Measurements from ENCODE around the gene STPG3.

The STPG3 gene

GRCh38 chr9:137251194-137251461, at the start of gene STPG3:
TSS of gene STPG3 (plus strand) at chr9:137251286. CDS start at chr9:137251287, 1 bp downstream.
- no peak for DNase-seq

- DNase-seq: no peak
These were observed 48.1 kb upstream of the STPG3 start for GRCh38 chr9:137202966-137203365.

DNA sequence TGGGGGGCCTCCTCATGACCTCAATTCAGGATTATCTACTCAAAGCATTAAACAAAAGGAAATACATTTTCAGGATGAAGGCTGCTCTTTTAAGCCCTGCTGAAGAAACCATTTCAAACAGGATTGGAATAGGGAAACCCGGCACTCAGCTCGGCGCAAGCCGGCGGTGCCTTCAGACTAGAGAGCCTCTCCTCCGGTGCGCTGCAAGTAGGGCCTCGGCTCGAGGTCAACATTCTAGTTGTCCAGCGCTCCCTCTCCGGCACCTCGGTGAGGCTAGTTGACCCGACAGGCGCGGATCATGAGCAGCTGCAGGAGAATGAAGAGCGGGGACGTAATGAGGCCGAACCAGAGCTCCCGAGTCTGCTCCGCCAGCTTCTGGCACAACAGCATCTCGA, 46.4 kb upstream of the STPG3 start:
- DNase-seq: no peak

DNA sequence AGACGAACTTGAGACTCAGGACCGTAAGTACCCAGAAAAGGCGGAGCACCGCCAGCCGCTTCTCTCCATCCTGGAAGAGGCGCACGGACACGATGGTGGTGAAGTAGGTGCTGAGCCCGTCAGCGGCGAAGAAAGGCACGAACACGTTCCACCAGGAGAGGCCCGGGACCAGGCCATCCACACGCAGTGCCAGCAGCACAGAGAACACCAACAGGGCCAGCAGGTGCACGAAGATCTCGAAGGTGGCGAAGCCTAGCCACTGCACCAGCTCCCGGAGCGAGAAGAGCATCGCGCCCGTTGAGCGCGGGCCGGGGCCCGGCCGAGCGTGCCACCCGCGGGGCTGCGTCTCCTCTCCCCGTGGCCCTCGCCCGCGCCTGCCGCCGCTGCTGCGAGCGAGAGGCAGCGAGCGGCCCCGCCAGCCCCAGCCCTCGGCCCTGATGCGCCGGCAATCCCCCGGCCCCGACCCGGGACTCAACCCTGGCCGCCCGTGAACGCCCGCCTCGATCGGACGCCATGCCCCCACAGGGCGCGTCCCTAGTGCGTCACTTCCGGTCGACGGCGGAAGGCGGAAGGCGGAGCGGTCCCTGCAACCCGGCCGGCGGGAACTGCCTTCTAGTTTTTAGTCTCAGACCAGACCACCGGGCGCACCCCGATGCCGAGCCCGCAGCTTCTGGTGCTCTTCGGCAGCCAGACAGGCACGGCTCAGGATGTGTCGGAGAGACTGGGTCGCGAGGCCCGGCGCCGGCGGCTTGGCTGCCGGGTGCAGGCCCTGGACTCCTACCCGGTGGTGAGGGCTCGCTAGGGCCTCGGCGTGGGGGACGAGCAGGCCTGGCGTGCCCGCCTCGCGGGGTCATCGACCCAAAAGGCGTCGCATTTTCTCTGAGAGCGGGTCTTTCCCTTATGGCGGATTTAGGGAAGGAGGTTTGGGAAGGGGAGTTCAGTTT, 45.7 kb upstream of the STPG3 start, which contains the start of the genes NDOR1 and TMEM203:
TSS of gene NDOR1 (plus strand) at position 575 of the 944 bp plus-strand sequence. CDS start at position 653, 78 bp downstream.
TSS of gene TMEM203 (minus strand) at position 523 of the 944 bp plus-strand sequence. CDS start at position 289, 234 bp downstream.
- DNase-seq: peak; percentile 97

DNA sequence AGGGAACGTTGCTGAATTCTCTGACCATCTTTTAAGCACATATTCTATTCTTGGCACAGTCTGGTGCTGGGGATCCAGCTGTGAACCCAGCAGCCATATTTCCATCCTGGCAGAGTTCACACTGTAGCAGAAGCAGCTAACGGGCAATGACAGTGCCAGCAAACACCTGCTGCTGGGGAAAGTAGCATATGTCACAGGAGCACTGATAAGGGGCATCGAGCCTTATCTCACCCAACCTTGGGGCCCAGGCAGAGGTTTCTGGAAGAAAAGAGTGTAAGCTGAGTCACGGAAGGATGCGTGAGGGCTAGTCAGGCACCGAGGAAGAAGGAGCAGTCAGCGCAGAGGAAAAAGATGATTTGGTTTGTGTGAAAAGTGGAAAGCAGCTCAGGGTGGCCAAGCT, 44.5 kb upstream of the STPG3 start:
- DNase-seq: no peak

DNA sequence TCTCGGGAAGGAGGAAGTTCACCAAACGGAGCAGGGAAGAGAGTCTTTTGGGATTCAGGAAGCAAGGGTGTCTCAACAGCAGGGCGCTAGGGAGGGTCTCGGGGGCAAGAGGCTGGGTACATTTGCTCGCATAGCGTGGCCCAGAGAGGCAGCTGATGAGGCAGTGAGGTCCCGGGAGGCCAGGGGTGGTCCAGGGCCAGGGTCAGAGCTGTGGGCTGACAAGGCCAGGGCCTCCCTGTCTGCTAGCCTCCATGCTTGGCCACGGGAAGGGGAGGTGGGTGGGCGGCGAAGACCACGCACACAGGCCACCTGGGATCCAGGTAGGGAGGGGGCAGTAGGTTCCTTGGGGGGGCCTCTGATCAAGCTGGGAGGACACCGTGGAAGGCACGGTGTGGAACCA, 39.6 kb upstream of the STPG3 start:
- DNase-seq: no peak

DNA sequence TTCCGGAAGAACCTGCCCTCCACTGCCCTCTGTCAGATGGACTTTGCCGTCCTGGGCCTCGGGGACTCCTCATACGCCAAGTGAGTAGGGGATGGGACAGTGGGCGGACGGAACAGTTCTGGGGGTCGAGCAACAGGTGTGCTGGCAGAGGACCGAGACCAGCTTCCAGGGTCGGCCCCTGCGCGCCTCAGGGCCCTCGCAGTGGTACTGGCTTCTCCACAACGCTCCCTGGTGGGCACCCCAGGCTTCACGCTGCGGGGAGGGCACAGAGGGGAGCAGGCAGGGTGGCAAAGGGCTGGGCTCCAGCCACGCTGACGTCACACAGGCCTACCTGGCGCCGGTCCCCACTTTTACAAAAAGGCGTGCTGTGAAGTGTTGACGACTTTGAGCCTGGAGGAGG, 38.6 kb upstream of the STPG3 start:
- DNase-seq: no peak

DNA sequence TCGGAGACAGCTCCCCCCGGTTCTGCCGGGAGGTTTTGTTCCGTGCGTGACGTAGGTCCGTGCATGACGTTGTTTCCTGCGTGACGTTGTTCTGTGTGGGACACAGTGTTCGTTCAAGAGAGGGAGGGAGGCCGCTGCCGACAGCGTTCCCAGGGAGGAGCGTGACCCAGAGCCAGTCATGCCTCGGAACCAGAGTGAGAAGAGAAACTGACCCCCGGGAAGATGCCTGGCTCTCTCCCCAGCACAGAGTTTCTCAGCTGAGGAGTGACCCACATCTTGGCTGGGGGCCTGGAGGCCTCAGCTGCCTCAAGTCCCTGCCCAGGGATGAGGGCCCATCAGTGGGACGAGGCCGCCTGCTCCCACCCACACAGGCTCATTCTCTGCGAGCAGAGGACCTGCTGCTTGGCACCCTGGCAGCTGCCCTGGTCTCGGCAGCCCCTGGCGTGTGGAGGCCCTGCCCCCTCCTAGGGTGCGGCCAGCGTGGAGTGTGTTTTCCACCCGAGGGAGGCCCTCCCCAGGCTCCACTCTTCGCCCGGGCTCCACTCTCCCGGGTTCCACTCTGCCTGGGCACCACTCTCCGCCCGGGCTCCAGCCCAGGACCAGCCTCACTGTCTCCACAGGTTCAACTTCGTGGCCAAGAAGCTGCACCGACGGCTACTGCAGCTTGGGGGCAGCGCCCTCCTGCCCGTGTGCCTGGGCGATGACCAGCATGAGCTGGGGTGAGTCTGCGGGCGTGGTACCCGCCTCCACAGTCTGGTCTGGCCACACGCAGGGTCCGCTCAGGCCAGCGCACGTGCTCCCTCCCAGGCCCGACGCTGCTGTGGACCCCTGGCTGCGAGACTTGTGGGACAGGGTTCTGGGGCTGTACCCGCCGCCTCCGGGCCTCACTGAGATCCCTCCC, 37.7 kb upstream of the STPG3 start:
- no peak for DNase-seq

DNA sequence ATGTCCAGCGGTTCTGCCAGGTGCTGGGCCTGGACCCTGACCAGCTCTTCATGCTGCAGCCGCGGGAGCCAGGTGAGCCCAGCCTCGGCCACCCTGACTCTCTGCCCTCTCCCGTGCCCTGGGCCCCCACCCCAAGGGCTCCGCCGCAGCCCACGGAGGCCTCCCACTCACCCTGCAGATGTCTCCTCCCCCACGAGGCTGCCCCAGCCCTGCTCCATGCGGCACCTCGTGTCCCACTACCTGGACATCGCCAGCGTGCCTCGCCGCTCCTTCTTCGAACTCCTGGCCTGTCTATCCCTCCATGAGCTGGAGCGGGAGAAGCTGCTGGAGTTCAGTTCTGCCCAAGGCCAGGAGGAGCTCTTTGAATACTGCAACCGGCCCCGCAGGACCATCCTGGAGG, 36.5 kb upstream of the STPG3 start:
- DNase-seq: no peak

DNA sequence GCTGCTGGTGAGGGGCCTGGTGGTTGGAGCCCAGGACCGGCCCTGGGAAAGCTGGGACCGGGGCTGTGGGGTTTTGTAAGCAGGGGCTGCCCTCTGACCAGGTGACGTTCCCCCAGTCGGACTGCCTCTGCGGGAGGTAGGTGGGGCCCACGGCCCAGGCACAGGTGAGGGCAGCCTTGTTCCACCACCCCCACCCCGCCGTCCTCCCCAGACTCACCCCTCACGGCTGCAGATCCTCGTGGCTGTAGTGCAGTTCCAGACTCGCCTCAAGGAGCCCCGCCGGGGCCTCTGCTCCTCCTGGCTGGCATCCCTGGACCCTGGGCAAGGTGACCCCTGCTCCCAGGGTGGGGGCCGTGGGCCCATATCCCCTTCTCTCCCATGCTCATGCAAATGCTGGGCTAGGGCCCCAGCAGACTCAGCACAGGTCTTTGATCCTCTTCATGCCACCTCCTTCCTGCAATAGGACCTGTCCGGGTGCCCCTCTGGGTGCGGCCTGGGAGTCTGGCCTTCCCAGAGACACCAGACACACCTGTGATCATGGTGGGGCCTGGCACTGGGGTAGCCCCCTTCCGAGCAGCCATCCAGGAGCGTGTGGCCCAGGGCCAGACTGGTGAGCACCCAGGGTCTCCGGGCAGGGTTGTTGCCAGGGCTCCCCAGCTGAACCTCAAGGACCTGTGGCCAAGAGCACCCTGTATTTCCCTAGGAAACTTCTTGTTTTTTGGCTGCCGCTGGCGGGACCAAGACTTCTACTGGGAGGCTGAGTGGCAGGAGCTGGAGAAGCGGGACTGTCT, 35.7 kb upstream of the STPG3 start:
- DNase-seq: no peak

DNA sequence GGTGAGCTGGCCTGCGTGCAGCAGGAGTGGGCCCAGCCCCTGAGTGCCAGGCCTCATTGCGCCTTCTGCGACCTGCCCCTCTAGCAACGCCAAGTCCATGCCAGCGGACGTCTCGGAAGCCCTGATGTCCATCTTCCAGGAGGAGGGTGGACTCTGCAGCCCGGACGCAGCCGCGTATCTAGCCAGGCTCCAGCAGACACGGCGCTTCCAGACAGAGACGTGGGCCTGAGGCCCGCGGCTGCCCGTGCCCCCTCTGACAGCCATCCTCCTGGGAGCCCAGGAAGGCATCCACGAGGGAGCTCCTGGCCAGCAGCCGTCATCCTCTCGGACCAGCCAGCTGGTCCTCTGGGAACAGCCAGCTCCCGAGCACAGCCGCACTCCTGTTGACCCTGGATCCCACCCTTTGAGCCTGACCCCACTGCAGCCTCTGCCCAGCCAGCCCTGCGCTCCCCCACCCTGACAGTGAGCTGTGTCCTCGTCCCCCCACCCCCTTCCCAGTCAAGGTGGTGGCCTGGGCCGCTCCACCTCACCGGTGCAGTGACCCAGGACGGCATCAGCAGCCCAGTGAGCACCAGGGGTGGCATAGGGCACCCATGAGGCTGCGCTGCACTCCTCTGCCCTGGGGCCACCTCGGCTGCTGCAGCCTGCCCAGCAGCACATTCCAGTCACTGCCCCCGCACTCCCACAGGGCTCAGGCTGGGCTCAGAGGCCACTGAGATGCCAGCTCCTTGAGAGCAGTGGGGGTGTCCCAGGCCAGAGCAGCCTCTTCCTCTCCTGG, 34.7 kb upstream of the STPG3 start:
- DNase-seq: no peak

GRCh38 chr9:137217276-137218211, 33.5 kb upstream of the STPG3 start:
- no peak for DNase-seq

- DNase-seq: no peak
These were observed 32.8 kb upstream of the STPG3 start for GRCh38 chr9:137218212-137218753.

DNA sequence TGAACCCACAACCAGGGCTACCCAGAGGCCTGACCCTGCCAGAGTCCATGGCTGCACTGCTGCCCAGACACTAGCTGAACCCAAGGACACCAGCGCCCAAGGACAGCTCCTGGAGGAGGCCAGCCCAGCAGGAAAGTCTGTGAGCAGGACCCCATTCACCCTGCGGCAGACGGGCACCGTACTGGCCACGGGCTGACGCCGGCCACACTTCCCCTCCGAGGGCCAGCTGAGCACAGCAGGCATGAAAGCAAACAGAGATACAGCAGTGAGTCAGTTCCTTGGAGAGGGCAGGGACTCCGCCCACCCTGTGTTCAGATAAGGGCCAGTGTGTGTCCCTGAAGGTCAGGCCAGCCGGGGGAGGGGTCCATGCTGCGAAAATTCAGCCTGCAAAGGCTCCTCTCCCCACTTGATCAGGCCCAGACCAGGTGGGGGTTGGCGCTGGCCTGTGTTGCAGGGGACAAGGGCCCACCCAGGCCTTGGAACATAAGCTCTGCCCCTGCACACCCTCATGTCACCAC, 32.3 kb upstream of the STPG3 start:
- peak; percentile 22 for DNase-seq

DNA sequence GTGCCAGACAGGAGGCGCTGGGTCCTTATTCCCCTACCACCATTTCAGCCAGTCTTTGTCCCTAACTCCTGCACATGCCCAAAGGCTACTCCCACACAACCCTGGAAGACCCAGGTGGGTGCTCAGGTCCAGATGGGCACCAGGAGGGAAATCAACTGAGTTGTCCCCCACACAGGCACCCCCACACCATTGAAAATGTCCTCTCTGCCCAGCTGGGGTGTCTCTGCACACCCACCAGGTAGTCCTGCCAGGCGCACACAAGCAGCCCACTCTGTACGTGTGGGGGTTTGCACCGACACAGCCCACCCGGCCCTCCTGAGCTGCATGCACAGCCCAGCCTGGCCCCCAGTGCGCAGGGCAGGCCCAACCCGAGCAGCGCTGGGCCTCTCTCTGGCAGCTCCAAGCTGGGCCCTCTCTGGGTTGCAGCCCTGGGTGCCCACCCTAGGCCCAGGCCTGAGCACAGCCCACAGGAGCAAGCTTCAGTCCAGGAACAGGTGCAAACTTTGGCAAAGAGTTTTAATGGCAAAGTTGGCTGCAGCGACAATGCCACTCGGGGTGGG, 31.2 kb upstream of the STPG3 start:
- no peak for DNase-seq

DNA sequence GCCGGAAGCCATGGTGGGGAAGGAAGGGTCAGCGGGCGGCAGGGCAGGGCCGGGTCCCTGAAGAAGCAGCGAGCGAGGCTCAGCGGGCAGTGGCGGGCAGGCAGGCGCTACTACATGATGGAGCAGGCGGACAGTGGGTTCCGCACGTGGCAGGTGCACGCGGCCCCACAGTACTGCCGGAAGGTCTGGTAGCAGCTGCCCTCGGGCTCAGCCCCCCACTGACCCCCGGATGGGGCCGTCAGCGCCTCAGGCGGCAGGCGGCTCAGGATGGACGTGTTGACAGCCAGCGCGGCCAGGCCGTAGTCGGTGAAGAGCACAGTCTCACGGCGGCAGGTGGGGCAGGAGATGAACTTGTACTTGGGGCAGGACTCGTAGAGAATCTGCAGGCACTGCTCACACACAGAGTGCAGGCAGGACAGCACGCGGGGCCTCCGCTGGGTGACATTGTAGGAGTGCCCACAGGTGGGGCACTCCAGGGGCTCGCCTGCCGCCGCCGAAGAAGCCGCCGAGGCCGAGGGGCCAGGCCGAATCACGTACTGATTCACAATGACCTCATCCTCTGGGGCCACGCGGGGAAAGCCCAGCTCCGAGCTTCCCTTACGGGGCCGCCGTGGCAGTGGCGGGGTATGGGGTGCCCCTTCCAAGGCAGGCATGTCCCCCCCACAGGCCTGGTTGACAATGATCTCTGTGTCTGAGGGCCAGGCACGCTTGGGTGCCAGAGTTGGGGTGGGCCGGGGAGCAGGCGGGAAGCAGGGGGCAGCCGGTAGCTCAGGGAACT, 30.6 kb upstream of the STPG3 start:
- DNase-seq: no peak

DNA sequence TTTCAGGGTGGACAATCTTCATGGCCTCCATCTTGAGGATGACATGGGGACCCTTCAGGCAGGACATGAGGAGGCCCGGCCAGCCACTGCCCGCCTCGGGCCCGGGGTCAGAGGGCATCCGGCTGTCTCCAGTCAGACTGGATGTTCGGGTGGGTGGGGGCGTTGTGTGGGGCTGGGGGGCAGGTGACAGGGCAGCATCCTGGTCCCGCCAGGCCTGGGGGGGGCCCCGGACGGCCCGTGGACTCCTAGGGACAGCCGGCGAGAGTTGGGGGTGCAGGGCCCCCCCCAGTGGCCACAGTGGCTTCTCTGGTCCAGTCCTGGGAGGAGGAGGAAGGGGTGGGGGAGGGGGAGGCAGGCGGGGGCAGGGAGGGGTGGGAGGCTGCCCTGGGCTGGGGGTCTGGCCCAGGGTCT, 30.0 kb upstream of the STPG3 start:
- DNase-seq: no peak

GRCh38 chr9:137221506-137222111, 29.5 kb upstream of the STPG3 start:
- no peak for DNase-seq

Measured in stimulated activated CD4-positive, alpha-beta T cell treated with anti-CD3 and anti-CD28 coated beads, Interleukin-15, amount 100 ng/mL, for 24 hours (primary cell).